Caco-2 (cell line): ENCODE measurements around the gene ANO8. TPM values are rescaled to one million over a fixed set of nuclear protein-coding genes. Genes with fewer than 3 reads are reported as not detected.

Source experiments
- BruUV-seq: library from RNA; stranded (reverse); fragments of 400-500 nt; replicated peaks from 2 replicates; lab custom pipeline; 2021; lab: Mats Ljungman, UMichigan
- CTCF ChIA-PET: fragments of 300-600 bp; sonication (Branson Sonifier 250); formaldehyde crosslinking; loops from one replicate; lab custom pipeline; 2022; ENCODE audit warnings: antibody characterized with exemption; lab: Charles Lee
- POLR2A ChIA-PET: fragments of 300-600 bp; sonication (Branson Sonifier 250); formaldehyde crosslinking; loops from one replicate; lab custom pipeline; 2022; ENCODE audit warnings: antibody characterized with exemption; lab: Charles Lee
- DNase-seq, 2 experiments: peaks; one replicate each; pipeline versions ENCODE4 v3.0.0 to v3.0.0-alpha.2; 2020 to 2022
- H3K27me3 ChIP-seq: replicated peaks from 2 replicates; pipeline ENCODE4 v1.6.0; 2011; ENCODE audit warnings: low read length; ENCODE audit not compliant: control insufficient read depth, insufficient read depth
- H3K36me3 ChIP-seq: 2 replicates; pipeline ENCODE4 v1.5.1; 2011; ENCODE audit warnings: low read length; ENCODE audit not compliant: control insufficient read depth, insufficient read depth
- H3K4me1 ChIP-seq: fragments of 250-450 bp; sonication (Bioruptor Pico); 2 replicates; pipeline ENCODE4 v1.5.1; 2020; ENCODE audit warnings: mild to moderate bottlenecking
- H3K4me3 ChIP-seq: 2 replicates; pipeline ENCODE4 v1.5.1; 2011; ENCODE audit warnings: low read depth, mild to moderate bottlenecking, control low read depth, low read length
- H3K9me3 ChIP-seq: fragments of 250-450 bp; sonication (Bioruptor Pico); 2 replicates; pipeline ENCODE4 v1.5.1; 2020; ENCODE audit warnings: mild to moderate bottlenecking, moderate library complexity
- H3K27ac Mint-ChIP-seq: one replicate; pipeline ENCODE4 v1.8.0; 2022; ENCODE audit warnings: mixed read lengths; ENCODE audit not compliant: unreplicated experiment
- H3K27me3 Mint-ChIP-seq: one replicate; pipeline ENCODE4 v1.8.0; 2022; ENCODE audit warnings: mixed read lengths; ENCODE audit not compliant: insufficient read depth, unreplicated experiment
- H3K36me3 Mint-ChIP-seq: one replicate; pipeline ENCODE4 v1.8.0; 2022; ENCODE audit warnings: mild to moderate bottlenecking, mixed read lengths; ENCODE audit not compliant: insufficient read depth, unreplicated experiment
- H3K4me1 Mint-ChIP-seq: one replicate; pipeline ENCODE4 v1.8.0; 2022; ENCODE audit warnings: low read depth, mixed read lengths; ENCODE audit not compliant: unreplicated experiment
- H3K4me3 Mint-ChIP-seq: one replicate; pipeline ENCODE4 v1.8.0; 2022; ENCODE audit warnings: mild to moderate bottlenecking, moderate library complexity, mixed read lengths; ENCODE audit not compliant: unreplicated experiment
- H3K9me3 Mint-ChIP-seq: one replicate; pipeline ENCODE4 v1.8.0; 2022; ENCODE audit warnings: mixed read lengths; ENCODE audit not compliant: unreplicated experiment
- intact Hi-C: fragments of 100-400 bp; cut with micrococcal nuclease; formaldehyde crosslinking; loops from one replicate; pipeline ENCODE4 v1.10.0; 2022; ENCODE audit not compliant: unreplicated experiment
- total RNA-seq: library from RNA; stranded (reverse); gene quantifications from 2 replicates; pipeline ENCODE4 v1.2.3, GENCODE V29; 2022
- TF ChIP-seq, protein P1 (sequence below), 2 experiments: fragments of 200-600 bp in 1 of 2; IDR thresholded peaks; 1 replicate in 1 of 2; 2 replicates in 1 of 2; pipeline versions ENCODE4 v1.5.1 to v1.8.0; 2011 to 2022; ENCODE audit warnings: antibody characterized with exemption in 1 of 2, control low read depth in 1 of 2, inconsistent platforms in 1 of 2, low read depth in 1 of 2, low read length in 1 of 2, mild to moderate bottlenecking in 1 of 2, moderate library complexity in 1 of 2; ENCODE audit not compliant: insufficient read depth in 1 of 2, severe bottlenecking in 1 of 2, unreplicated experiment in 1 of 2

Gene ANO8
- total RNA-seq, 1 experiment from 2014 or later, result 11.5 TPM

DNA sequence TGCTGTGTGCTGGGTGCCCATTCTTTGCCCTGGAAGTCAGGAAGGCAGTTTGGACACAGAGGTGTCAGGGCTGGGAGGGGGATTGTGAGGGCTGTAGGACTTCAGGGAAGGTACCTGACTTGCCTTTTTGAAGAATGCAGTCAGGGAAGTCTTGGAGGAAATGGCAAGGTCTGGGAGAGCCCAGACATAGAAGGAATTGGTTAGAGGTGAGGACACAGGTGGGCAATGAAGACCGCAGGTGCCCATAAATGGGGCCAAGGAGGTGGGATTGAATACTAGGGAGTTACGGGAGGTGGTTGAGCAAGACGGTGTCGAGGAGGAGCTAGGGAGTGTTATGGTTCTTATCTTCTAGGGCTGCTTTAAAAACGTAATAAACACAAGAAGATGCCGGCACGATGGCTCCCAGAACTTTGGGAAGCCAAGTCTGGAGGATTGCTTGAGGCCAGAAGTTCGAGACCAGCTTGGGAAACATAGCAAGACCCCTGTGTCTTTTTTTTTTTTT, 26.7 kb downstream of the ANO8 start:
- H3K4me1 ChIP-seq, result peaks cover 30% of the 10 kb centered on the region
- Mint-ChIP-seq H3K27me3 (no peaks in the 10 kb centered on the region), H3K4me1 (peaks cover 20% of the 10 kb centered on the region), H3K36me3 (peaks cover 50% of the 10 kb centered on the region), H3K4me3 (peak overlapping the region; percentile 50), H3K9me3 (no peaks in the 10 kb centered on the region), H3K27ac (peak overlapping the region; percentile 10)
- no peaks in the 10 kb centered on the region for H3K27me3 ChIP-seq
- no peak overlapping the region for H3K4me3 ChIP-seq
- intact Hi-C loops, result loop anchor here (2.0 kb wide), 1 partner anchor 29 kb away; the partner anchor contains the start of gene GTPBP3
- H3K36me3 ChIP-seq, result peaks cover 3% of the 10 kb centered on the region; the same call in 1 of the 2 replicates
- POLR2A ChIA-PET, result interaction anchor here (0.6 kb wide), 1 partner anchor 19 kb away, joined by 4 read pairs; no protein-coding TSS in a partner anchor
- no peak for DNase-seq
- no TSS peak for BruUV-seq
- no peaks in the 10 kb centered on the region for H3K9me3 ChIP-seq
- CTCF ChIA-PET, result interaction anchor here (1.9 kb wide), 1 partner anchor 20 kb away, joined by 13 read pairs; no protein-coding TSS in a partner anchor
- TF ChIP-seq, protein P1, sequence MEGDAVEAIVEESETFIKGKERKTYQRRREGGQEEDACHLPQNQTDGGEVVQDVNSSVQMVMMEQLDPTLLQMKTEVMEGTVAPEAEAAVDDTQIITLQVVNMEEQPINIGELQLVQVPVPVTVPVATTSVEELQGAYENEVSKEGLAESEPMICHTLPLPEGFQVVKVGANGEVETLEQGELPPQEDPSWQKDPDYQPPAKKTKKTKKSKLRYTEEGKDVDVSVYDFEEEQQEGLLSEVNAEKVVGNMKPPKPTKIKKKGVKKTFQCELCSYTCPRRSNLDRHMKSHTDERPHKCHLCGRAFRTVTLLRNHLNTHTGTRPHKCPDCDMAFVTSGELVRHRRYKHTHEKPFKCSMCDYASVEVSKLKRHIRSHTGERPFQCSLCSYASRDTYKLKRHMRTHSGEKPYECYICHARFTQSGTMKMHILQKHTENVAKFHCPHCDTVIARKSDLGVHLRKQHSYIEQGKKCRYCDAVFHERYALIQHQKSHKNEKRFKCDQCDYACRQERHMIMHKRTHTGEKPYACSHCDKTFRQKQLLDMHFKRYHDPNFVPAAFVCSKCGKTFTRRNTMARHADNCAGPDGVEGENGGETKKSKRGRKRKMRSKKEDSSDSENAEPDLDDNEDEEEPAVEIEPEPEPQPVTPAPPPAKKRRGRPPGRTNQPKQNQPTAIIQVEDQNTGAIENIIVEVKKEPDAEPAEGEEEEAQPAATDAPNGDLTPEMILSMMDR (IDR thresholded peaks at IDR 0.05; ENCODE audit: insufficient read depth in 1 of 2, low read depth in 1 of 2, low read length in 1 of 2, severe bottlenecking in 1 of 2, unreplicated experiment in 1 of 2), result no peak

DNA sequence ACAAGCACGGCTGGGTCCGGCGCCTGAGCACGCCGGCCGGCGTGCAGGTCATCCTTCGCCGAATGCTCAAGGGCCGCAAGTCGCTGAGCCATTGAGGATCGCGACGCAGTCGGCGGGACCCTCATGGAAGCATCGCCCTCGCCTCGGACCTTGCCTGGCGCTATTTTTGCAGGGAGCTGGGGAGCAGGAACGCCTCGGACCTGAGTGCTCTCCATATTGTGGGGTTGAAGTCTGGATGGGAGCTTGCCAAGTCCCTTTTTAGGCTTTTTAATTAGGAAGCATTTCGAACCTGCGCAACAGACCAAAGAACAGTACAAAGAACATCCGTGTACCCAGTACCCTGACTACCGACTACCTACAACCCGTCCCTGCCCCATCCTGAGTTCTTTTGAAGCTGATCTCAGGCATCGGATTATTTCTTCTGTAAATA, 28.4 kb downstream of the ANO8 start:
- TF ChIP-seq, protein P1 (IDR thresholded peaks at IDR 0.05; ENCODE audit: insufficient read depth in 1 of 2, low read depth in 1 of 2, low read length in 1 of 2, severe bottlenecking in 1 of 2, unreplicated experiment in 1 of 2), result no peak
- TSS peak; percentile 15 for BruUV-seq
- no peaks in the 10 kb centered on the region for H3K9me3 Mint-ChIP-seq
- ChIA-PET POLR2A (no interaction called here), CTCF (interaction anchor here (1.4 to 2.8 kb wide), 2 partner anchors 13 to 20 kb away, joined by 7 to 44 read pairs; no protein-coding TSS in a partner anchor)
- peak overlapping the region; percentile 74 for H3K27ac Mint-ChIP-seq
- H3K36me3 ChIP-seq, result no peaks in the 10 kb centered on the region
- peak overlapping the region; percentile 56 for H3K4me3 ChIP-seq
- no peaks in the 10 kb centered on the region for H3K27me3 Mint-ChIP-seq
- no peak for DNase-seq
- H3K4me3 Mint-ChIP-seq, result peak overlapping the region; percentile 78
- H3K36me3 Mint-ChIP-seq, result peaks cover 43% of the 10 kb centered on the region
- intact Hi-C loops, result no loop called here
- H3K9me3 ChIP-seq, result no peaks in the 10 kb centered on the region
- H3K4me1 ChIP-seq, result peaks cover 22% of the 10 kb centered on the region
- H3K4me1 Mint-ChIP-seq, result peaks cover 10% of the 10 kb centered on the region
- H3K27me3 ChIP-seq, result no peaks in the 10 kb centered on the region

DNA sequence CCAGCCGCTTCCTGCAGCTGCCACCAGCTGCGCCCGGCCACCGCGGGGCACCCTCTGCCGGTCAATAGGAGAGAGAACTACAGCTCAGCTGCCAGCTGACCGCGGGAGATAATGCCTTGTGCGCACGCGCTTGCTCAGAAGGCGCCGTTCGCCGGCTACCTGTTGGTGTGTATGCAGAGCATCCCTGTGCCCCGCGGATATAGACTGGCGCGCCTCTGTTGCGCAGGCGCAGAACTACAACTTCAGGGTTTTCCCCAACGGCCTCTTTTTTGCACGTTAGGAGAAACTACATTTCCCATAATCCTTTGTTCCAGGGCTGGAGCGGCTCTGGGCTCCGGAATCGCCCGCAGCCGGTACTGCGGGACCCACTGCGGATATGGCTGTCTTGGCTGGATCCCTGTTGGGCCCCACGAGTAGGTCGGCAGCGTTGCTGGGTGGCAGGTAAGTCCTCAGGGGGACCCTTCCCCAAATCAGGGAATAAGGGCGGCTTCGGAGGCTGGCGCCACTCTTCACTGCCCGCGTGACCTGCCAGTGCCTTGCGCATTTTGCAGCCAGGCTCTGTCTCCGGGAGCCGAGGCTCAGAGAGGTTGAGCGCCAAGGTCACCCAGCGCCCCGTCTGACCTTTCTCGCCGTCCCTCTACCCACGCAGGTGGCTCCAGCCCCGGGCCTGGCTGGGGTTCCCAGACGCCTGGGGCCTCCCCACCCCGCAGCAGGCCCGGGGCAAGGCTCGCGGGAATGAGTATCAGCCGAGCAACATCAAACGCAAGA, 29.0 kb downstream of the ANO8 start, which contains the start of gene MRPL34:
TSS of gene MRPL34 (plus strand) at position 356 of the 768 bp plus-strand sequence. CDS start at position 377, 21 bp downstream.
- H3K27me3 ChIP-seq, result no peaks in the 10 kb centered on the region
- H3K4me1 ChIP-seq, result peaks cover 21% of the 10 kb centered on the region
- CTCF ChIA-PET, result interaction anchor here (0.6 to 2.8 kb wide), 16 partner anchors 10 to 1195 kb away, joined by 3 to 44 read pairs (median 6); partner anchors contain the start of gene BABAM1
- DNase-seq, result peak; percentile 98 to 99
- Mint-ChIP-seq H3K36me3 (peaks cover 42% of the 10 kb centered on the region), H3K9me3 (no peaks in the 10 kb centered on the region), H3K4me3 (peak within 1 kb of the TSS; percentile 78), H3K27me3 (no peaks in the 10 kb centered on the region), H3K27ac (peak within 1 kb of the TSS; percentile 74), H3K4me1 (peaks cover 8% of the 10 kb centered on the region)
- intact Hi-C loops, result loop anchor here (1.0 kb wide), 1 partner anchor 13 kb away; no protein-coding TSS in a partner anchor
- no peaks in the 10 kb centered on the region for H3K9me3 ChIP-seq
- BruUV-seq, result no TSS peak
- POLR2A ChIA-PET, result interaction anchor here (0.6 to 1.3 kb wide), 3 partner anchors 13 to 90 kb away, joined by 4 to 12 read pairs (median 5); partner anchors contain the start of gene USE1
- TF ChIP-seq, protein P1 (IDR thresholded peaks at IDR 0.05; ENCODE audit: insufficient read depth in 1 of 2, low read depth in 1 of 2, low read length in 1 of 2, severe bottlenecking in 1 of 2, unreplicated experiment in 1 of 2), result peak; percentile 82 to 86
- H3K36me3 ChIP-seq, result no peaks in the 10 kb centered on the region
- peak within 1 kb of the TSS; percentile 56 for H3K4me3 ChIP-seq
